ENCODE data around the gene RXRA.
"Not testable (repeated sequence)": the region's sequence is repeated elsewhere in the genome, so short reads cannot be mapped to it uniquely, and the experiment has no call there.

Gene RXRA

DNA sequence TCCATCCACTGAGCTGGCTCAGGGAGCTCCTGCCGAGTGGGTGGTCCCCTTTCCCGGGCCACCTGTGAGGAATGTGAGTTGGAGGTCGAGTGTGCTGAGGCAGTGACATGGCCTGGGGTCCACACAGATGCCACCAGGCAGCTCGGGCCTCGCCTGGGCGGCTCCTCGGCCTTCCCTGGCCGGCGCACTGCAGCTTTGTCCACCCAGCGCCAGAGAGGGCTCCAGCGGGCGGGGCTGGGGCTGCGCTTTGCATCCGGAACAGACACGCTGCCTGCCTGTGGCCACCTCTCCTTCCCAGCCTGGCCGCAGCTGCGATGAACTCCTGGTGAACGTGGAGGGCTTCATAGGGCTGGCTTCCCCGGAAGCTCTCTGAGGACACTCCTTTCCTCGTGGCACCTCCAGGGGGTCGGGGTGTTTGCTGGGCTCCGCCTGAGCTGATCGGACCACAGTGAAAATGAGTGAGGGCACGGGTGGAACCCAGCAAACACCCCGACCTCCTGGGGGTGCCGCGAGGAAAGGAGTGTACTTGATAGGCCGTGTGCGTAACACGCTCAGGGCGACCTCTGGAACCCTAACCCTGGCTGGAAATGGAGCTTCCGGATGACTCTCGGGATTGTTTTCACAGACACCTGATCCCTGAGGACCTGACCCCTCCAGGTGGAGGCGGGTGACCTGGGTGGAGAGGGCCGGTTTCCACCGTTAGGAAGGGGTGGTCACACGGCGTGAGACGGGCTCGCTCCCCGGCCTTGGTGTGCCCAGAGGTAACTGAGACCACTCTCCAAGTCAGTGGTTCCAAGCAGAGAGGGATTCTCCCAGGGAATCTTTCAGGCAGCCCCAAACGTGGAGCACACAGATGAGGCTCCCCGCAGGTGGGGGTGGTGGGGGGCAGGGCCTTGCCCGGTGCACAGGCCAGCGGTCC lies 31.8 kb upstream of the RXRA start:
- ATAC-seq (no peak), DNase-seq (no peak)

DNA sequence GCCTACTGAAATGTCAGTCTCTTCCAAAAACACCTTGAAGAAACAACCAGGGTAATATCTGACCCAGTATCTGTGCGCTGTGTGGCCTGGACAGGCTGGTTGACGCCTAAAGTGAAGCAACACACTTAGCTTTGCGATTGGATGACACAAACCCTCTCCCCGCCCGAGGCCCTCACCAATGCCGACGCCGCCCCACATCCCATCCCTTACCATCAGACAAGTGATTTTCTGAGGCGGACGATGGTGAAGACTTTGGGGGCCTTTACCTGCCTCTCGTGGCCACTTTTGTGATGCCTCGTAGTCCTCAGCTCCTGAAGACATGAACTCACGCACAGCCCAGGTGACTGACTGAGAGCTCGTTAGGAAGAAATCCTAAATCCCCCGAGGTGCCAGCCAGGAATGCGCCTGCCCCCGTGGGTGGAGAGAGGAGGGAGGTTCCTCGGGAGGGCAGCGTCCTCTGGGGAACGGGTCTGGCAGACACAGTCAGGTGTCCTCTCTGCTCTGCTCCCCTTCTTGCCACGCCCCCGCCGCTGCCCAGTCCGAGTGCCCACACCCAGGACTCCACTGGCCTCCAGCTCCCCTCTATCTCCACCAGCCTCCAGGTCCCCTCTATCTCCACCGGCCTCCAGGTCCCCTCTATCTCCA lies 31.0 kb upstream of the RXRA start:
- ATAC-seq (no peak), DNase-seq (no peak)

DNA sequence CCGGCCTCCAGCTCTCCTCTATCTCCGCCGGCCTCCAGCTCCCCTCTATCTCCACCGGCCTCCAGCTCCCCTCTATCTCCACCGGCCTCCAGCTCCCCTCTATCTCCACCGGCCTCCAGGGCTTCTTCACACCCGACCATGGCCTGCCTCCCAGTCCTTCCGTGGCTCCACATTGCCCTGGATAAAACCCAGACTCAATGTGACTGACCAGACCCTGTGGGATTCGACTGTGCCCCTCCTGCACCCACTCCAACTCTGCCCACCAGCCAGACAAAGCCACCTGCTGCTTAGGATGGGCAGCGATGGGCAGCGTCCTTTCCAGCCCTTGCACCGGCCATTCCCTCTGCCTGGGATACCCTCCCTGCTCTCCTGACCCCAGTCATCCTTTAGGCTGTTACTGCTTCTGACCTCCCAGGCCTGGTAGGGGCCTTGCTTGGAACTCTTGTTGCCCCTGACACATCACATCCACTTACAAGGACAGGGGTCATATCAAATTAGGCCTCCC lies 30.5 kb upstream of the RXRA start:
- DNase-seq (no peak), ATAC-seq (no peak)

DNA sequence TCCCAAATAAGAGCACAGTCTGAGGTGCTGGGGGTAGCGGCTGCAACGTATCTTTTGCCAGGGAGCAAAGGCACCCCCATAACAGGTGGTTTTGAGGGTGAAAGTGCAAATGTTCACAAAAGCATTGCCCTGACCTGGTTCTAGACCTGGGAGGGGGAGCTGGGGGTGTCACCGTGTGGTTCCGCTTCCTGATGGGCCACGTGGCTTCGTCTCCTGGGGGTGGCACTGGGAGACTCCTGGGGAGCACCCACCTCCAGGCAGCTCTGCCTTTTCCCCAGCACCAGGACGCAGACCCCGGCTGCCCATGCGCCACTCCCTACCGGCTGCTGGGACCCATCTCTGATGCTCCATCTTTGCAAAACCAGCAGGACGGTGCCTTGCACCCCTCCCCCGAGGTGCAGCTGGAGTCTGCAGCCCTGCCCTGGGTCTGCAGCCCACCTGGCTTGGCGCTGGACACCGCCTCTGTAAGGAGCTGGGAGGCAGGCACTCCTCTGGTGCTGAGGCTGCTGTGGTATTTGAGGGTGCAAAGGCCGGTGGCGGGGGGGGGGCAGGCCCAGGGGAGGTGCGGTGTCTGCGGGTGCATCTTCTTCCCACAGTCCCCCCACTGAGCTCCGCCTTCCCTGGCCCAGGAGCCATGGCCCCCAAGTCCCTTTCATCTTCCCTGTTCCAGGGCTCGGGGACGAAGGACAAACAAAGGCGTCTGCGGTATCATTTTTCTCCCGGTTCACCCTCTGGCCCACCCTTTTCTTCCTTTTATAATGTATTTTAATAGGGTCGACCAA lies 29.8 kb upstream of the RXRA start:
- ATAC-seq (no peak), DNase-seq (no peak)

DNA sequence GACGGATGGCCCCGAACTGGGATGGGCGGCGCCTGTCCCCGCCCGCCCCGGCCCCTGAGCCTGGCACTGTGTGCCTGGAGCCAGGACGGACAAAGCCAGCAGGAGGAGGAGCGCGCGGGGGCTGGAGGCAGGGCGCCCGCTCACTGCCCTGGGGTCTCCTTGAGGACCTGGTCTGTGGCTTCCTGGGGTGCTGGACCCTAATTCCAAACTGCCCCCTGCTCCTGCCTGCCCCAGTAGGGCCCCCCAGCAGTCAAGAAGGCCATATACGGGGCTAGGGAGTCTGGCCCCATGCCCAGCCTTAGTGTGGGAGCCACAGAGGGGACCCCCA lies 29.2 kb upstream of the RXRA start:
- DNase-seq (no peak), ATAC-seq (no peak)

DNA sequence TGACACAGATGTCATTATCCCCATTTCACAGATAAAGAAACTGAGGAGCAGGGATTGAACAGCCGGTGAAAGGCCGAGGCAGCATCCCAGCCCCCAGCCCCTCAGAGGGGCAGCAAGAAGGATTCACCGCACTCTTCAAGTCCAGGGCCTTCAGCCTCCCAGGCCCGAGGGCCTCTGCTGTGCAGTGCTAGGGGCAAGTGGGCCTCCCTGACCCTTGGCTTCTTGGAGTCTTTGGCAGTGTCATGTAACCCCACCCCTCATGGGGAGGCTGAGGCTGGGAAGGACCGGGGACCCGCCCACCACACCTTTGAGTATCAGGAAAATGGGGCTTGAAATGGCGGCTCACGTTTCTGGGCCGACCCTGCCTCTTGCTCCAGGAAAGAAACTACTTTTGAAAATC lies 28.7 kb upstream of the RXRA start:
- ATAC-seq = no peak
- no peak for DNase-seq

DNA sequence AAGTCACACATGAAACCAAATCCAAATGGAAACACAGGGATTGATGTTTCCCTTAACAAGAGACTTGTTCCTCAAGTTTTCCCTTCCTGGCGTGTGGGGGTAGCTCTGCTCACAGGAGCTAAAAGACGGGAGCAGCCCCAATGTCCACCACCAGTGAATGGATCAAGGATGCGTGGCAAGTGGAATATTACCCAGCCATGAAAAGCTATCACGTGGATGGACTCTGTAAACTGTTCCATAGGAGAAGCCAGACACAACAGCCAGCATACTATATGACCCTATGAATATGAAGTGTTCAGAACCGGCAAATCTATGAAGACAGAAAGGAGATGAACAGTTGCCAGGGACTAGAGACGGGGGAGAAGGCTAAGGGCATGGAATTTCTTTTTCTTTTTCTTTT lies 28.3 kb upstream of the RXRA start:
- no peak for DNase-seq
- ATAC-seq = no peak

DNA sequence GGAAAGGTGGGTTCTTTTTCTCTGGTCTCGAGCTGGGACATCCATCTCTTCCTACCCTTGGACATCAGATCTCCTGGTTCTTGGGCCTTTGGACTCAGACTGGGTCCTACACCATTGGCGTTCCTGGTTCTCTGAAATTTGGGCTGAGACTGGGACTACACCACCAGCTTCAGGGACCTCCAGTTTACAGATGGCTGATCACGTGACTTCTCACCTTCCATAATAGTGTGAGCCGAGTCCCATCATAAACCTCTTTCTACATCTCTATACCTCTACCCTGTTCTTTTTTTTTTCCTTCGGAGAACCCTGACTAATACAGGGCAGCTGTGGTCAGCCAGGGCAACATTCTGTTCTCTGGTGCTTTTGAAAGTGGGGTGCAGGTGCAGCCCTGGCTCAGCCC lies 27.2 kb upstream of the RXRA start:
- no peak for ATAC-seq
- DNase-seq = no peak

DNA sequence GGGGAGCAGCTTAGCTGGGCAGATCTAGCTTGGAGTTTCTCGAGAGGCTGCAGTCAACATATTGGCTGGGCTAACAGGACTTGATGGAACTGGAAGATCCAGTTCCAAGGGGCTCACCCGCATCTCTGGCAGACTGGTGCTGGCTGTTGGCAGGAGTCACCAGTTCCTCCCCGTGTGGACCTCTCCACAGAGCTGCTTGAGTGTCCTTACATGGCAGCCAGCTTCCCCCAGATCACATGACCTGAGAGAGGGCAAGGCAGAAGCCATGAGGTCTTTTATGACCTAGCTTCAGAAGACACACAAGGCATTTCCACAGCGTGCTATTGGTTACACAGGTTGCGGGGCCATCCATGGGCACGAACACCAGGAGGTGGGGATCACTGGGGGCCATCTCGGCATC lies 26.4 kb upstream of the RXRA start:
- DNase-seq (no peak), ATAC-seq (no peak)

DNA sequence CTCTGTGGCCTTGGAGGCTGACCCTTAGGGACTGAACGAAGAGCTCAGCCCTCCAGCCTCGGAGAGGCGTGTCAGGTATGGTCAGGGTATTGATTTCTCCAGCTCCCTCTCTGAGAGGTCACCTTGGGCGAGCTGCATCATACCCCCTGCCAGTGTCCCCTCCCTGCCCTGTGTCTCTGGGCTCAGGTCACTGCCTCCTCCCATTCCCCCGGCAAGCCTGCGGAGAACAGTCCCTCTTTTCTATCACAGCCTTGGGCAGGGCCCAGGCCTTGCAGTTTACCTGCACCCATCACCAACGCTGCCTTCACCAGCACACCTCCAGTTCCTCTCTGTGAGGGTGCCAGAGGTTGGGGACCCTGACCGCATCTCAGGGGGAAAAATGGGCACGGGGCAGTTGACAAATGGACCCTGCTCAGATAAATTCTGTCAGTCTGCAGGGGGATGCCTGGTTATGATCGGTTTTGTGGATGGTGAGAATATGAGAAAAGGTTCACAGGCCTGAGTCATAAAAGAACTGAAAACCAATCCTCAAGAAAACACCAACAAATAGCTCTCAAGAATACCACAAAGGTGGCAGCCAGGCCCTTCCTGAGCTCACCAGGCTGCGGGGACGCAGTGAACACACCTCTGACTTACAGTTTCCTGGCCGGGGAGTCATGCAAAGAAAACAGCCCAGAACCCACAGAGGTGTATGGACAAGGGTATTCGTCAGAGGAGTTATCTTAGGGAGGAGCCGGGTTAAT lies 24.7 kb upstream of the RXRA start:
- ATAC-seq (peak; percentile 98), DNase-seq (peak; percentile 67)

DNA sequence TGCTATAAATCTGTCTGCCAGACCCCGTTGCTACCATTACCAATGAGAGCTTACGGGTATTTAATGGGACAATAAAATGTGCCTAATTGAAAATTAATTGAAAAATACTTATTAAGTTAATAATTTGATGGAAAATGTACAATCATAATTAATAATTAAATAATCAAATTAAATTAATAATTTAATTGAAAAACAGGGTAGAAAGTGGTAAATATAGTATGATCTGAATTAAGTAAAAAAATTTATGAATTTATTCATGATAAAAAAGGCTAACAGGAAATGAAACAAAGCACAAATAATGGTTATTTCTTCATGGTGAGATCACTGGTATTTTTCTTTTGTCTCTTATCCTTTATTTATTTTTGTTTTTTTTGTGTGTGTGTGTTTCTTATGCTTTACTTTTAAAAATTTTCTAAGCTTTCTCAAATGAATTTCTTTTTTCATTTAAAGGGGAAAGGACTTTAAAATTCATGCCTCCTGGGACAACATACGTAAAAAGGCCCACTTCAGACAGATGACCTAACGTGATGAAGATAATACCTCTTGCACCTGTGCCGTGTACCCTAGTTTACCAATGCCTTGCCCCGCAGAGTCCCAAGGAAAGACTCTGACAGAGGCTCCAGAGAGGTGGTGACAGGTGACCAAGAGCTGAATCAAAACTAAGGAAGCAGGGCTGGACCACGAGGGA lies 24.0 kb upstream of the RXRA start:
- ATAC-seq (no peak), DNase-seq (no peak)

DNA sequence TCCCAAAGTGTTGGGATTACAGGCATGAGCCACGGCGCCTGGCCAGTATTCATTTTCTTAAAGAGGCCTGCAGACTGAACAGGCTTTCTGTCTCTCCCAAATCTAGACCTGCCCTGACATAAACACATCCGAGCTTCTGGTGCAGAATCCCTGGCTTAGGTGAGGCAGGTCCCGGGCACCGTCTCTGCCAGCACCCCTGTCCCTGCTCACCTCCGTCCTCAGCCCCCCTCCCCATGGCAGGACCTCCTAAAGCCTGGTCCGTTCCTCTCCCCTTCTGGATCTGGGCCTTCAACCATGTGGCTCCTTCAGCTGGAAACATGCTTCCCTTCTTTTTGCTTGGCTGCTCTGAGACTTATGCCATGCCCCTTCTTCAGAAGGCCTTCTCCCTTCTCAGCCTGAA lies 22.7 kb upstream of the RXRA start:
- ATAC-seq = no peak
- no peak for DNase-seq

DNA sequence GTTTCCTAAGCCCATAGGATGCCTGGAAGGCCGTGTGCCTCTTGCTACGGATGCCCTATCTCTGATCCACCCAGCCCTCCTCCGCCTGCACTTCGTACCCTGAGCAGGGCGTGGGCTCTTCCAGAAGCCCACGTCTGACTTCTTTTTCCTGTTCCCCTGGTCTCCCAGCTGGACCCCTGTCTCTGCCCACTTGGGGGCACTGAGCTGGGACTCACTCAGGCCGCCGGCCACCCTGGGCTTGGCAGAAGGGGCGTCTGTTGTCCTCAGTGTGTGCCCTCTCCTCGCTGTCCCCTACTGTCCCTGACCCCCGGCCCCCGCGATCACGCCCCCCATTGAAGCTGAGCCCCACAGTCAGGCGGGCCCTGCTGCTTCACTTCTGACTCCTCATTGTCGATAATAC lies 22.0 kb upstream of the RXRA start:
- ATAC-seq = no peak
- no peak for DNase-seq

DNA sequence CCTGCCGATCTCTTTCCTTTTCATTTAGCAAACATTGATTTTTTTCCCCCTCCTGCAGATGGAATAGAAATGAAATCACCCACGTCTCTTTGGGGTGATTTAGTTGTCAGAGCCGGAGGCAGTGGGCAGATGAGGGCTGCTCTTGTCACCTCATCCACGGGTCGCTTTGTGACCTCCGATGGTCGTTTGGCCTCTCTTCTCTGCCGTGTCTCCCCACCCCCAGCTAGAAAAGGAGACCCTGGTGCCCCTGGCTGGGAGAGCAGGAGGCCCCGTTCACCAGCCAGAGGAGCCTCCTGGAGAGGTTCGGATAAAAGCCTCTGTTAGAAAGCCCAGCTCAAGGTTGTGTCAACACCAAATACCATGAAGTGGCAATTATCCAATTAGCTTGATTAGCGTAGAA lies 21.6 kb upstream of the RXRA start:
- ATAC-seq (no peak), DNase-seq (no peak)

DNA sequence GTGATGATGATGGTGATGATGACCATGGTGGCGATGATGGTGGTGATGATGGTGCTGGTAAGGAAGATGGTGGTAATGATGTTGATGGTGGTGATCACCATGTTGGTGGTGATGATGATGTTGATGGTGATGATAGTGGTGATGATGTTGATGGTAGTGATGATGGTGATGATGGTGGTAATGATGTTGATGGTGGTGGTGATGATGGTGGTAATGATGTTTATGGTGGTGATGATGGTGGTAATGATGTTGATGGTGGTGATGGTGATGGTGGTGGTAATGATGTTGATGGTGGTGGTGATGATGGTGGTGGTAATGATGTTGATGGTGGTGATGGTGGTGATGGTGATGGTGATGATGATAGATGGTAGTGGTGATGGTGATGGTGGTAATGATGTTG lies 20.7 kb upstream of the RXRA start:
- DNase-seq (no peak), ATAC-seq (no peak)

DNA sequence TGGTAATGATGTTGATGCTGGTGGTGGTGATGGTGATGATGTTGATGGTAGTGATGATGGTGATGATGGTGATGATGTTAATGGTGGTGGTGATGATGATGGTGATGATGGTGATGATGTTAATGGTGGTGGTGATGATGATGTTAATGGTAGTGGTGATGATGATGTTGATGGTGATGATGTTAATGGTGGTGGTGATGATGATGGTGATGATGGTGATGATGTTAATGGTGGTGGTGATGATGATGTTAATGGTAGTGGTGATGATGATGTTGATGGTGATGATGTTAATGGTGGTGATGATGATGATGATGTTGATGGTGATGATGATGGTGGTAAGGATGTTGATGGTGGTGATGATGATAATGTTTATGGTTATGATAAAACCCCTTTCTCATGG lies 20.2 kb upstream of the RXRA start:
- not testable (repeated sequence) for ATAC-seq, DNase-seq

DNA sequence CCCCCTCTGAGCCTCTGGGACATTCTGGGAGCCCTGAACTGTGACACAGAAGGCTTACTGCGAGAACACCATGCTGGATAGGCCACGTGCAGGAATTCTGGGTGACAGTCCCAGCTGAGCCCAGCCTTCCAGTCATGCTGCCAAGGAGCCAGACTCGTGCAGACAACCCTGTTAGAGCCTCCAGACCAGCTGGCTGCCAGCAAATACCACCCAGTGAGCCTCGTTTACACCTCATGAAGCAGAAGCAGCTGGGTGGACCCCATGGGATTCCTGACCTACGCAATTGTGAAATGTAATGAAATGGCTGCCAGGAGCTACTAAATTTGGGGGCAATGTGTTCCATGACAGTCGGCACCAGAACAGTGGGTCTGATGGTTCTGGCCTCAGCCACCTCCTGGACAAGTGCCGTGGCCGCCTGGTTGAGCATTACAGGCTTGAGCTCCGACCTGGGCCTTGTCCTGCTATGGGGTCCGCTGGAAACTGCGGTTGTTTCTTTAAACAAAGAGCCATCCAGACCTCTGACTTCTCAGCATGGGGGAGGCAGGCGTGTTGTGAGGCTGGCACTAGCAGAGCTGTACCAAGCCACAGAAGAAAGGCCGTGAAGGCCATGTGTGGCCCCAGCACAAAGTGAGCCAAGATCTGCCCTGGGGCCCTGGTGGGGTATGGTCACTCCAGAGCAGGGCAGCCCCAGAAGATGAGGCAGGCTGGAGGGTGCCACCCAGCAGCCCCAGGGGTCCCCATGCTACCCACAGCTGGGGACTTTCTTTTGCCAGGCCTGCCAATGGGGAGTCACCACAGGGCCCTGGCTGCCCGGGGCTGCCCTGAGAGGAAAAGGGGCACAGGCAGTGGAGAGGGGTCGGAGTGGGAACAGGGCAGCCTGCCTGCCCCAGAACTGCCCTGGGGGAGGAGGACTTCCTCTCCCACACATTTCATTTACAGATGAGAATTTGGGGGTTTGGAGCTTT lies 19.3 kb upstream of the RXRA start:
- DNase-seq (no peak), ATAC-seq (no peak)

DNA sequence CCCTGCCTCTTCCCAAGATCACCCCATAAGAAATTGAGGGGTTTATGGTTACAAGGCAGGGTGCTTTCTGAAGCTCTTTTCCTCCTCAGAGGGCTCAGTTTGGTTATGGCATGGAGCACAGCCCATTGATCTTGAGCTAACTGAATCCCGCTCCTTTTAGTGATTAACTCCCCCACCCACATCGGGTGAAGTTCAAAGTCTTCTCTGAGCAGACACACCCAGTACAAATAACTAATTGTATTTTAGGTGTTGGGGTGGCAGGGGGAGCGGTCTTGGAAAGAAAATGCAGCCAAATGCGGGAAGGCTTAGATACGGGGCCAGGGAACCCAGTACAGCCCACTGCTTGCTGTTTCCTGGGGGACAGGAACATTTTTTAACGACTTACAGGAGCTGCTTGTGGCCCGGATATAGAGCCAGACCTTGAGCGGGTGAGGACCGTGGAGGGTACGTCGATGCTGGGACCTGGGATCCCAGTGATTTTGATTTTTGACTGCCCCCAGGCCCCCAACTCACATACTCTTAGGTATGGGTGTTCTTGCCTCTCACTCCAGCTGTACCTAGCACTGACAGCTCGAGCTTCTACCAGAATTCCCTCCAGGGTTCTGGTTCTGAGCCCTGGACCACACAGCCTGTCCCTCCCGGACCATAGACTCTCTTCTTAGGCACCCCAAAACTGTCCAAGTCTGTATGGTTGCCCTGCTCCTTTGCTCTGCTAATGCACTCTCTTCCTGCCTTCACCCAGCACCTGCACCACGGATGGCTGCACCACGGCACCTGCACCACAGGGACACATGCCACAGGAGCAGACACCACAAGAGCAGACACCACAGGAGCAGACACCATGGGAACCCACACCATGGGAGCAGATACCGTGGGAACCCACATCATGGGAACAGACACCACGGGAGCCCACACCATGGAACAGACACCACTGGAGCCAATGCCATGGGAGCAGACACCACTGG lies 18.3 kb upstream of the RXRA start:
- DNase-seq = no peak
- no peak for ATAC-seq

DNA sequence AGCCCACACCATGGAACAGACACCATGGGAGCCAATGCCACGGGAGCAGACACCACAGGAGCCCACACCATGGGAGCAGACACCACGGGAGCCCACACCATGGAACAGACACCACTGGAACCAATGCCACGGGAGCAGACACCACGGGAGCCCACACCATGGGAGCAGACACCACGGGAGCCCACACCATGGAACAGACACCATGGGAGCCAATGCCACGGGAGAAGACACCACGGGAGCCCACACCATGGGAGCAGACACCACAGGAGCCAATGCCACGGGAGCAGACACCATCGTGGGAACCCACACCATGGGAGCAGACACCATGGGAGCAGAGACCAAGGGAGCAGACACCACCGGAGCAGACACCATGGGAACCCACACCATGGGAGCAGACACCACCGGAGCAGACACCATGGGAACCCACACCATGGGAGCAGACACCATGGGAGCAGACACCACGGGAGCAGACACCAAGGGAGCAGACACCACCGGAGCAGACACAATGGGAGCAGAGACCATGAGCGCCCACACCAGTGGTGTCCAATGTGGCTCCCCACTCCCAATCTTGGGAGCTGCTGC lies 17.5 kb upstream of the RXRA start:
- not testable (repeated sequence) for DNase-seq, ATAC-seq

All from stimulated activated naive CD8-positive, alpha-beta T cell treated with anti-CD3 and anti-CD28 coated beads, Interleukin-15, Interleukin-2, amounts not matched to agents 100 U/mL and 50 U/mL, for 24 hours (primary cell).